Inferior parietal cortex (tissue), 1 donor: ENCODE measurements around the gene OR10V1.

ENCODE experiments used
- DNase-seq: peaks from one replicate; pipeline ENCODE4 v3.0.0-alpha.2; 2016; ENCODE audit errors: extremely low spot score

Gene OR10V1

DNA sequence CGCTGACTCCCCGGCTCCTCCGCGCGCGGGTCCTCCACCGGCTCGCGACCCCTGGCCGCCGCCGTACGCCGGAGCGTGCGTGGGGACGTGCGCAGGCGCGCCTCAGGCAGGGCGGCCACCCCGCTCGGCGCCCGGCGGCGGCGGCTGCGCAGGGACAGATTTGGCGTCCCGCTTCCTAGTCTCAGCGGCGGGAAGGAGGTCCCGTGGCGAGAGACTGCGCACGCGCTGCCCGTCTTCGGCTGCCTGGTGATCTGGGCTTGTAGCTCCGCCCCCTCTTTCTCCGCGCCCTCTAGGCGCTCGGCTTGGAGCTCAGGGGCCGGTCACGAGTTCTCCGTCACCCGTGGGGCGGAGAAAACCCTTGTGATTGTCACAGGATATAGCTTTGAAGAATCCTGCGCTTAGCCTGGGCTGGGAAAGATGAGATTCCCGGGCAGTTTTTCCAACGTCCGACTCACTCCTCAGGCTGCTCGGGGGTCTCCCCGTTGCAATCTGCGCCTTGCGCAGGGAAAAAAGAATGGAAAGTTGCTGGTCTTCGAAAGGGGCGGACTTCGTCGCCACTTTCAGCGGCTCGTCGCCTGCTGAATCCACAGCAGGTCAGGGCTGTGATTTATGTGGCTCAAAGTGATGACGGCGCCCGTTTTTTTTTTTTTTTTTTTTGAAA lies 44.6 kb downstream of the OR10V1 start, which contains the start of gene PATL1:
Gene PATL1, minus strand, starts transcription at position 88 of the 661 bp plus-strand sequence. CDS start 142 bp downstream, outside the sequence.
- peak; percentile 98 for DNase-seq

DNA sequence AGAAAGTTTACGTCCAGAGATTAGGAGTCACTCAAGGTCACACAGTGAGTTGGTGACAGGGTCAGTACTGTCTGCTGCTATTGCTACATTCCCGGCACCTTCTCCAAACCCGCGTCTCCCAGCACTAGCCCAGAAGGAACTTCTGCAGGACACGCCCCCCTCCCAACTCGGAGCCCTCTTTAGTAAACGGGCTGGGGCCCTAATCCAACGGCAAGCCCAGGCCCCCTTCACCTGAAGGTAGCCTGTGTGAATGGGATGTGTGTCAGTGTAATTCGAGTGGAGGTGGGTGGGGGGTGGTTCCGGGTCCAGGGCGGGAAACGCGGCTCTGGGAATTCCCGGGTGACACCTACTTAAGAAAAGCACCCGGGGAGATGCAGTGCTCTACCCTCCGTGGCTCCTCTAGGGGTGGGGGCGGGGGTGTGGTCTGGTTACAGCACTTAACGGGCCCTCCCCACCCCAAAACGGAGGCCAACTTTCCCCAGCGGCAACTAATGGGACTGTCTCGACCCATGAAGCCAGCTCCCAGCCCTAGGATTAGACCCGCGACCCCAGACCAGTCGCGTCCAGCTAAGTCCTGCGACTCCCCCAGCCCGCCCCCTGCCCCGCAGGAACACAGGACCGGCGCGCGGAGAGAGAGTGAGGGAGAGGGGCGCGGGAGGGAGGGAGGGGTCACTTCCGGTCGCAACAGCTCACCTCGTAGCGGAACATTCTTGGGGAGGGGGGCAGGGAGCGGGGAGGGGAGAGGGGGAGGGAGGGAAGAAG lies 45.3 kb downstream of the OR10V1 start:
- no peak for DNase-seq

GRCh38 chr11:59667812-59668187 lies 45.8 kb downstream of the OR10V1 start:
- no peak for DNase-seq

DNA sequence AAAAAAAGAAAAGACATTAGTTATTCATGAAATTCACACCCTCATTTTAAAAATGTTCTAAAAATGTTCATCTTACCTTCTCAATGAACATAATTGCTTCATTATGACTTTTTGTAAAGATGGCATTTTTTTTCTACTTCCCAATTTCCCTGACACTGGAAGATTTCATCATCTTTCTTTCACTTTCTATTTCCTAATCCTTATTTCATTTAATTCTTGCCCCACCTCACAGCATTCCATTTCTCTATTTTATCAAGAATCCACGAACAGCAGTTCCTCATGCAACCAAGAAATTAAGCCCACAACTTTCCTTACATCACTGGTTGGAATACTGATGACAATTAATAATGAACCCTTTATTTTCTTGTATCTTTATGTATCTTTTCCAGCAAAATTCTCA lies 46.7 kb downstream of the OR10V1 start:
- no peak for DNase-seq
